Suprapubic skin (tissue), 4 donors: ENCODE results near the gene CTNNA3. TPM values are rescaled to one million over a fixed set of nuclear protein-coding genes. Genes with fewer than 3 reads are reported as not detected.

Source experiments
- DNase-seq, 2 donors: peaks; one replicate each; pipeline ENCODE4 v3.0.0-alpha.2; 2019; ENCODE audit warnings: low spot score in 2 of 2
- H3K27ac ChIP-seq: fragments of 200-600 bp; sonication (generic); one replicate; pipeline ENCODE4 v1.5.1; 2019
- H3K27me3 ChIP-seq: fragments of 200-600 bp; sonication (generic); one replicate; pipeline ENCODE4 v1.5.1; 2019
- H3K36me3 ChIP-seq: fragments of 200-600 bp; sonication (generic); one replicate; pipeline ENCODE4 v1.5.1; 2019
- H3K4me1 ChIP-seq: fragments of 200-600 bp; sonication (generic); one replicate; pipeline ENCODE4 v1.5.1; 2019
- H3K4me3 ChIP-seq: fragments of 200-600 bp; sonication (generic); one replicate; pipeline ENCODE4 v1.5.1; 2019; ENCODE audit warnings: mild to moderate bottlenecking
- H3K9me3 ChIP-seq: fragments of 200-600 bp; sonication (generic); one replicate; pipeline ENCODE4 v1.5.1; 2019
- CTCF ChIP-seq, 2 donors: fragments of 200-600 bp in 1 of 2; fragments of 450-650 bp in 1 of 2; sonication (generic) in 1 of 2; IDR thresholded peaks; one replicate each; pipeline ENCODE4 v1.5.1; 2016 to 2019; ENCODE audit warnings: antibody characterized with exemption in 2 of 2, mild to moderate bottlenecking in 1 of 2, moderate library complexity in 1 of 2
- EP300 ChIP-seq: sonication (generic); formaldehyde crosslinking; IDR thresholded peaks from one replicate; pipeline ENCODE4 v1.6.1; 2017; ENCODE audit warnings: antibody characterized with exemption
- POLR2A ChIP-seq, 2 donors: fragments of 450-650 bp; IDR thresholded peaks; one replicate each; pipeline ENCODE4 v1.6.1; 2017; ENCODE audit warnings: antibody characterized with exemption in 2 of 2, mild to moderate bottlenecking in 2 of 2, moderate library complexity in 2 of 2
- POLR2AphosphoS5 ChIP-seq, 3 donors: sonication (generic); formaldehyde crosslinking; IDR thresholded peaks; one replicate each; pipeline ENCODE4 v1.6.1; 2017; ENCODE audit warnings: antibody characterized with exemption in 3 of 3
- WGBS: methylation state at CpG from one replicate; pipeline ENCODE4 v1.1.5; 2018; 5-methylcytosine and 5-hydroxymethylcytosine counted together
- total RNA-seq, 4 donors: library from RNA; depleted of rRNA; stranded (reverse); fragments of >200 nt; gene quantifications; one replicate each; pipeline ENCODE4 v1.1.0, GENCODE V29; 2016

Gene CTNNA3
- total RNA-seq, 4 donors from 2014 or later = 0.08 to 0.29 (median 0.21) TPM

DNA sequence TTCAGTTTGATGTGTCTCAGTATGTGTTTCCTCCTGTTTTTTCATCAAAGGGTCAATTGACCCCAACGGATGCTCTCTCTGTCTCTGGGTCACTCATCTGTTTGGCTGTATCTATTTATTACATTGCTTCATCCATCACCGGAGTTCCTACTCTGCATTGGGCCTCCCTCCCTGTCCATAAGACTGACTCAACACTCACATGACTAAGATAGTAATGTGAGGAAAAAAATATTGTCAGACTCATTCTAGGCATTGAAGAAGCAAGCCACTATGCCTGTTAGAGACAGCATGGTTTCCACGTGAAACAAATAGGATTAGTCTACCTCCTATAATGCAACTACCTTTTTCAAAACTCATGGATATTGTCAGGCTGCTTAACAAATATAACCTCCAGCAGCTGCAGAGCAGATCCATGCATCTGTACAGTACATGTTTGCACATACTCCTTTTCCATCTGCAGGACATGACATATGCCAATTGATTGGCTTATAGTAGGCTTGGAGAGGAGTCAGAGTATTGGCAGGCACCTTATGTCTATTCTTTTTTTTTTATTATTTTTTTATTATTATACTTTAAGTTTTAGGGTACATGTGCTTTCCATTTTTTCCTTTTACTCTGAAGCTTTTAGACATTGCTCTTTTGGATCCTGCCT, 495.0 kb downstream of the CTNNA3 start:
- WGBS = 78% methylated on average over 3 of the region's 3 CpGs
- H3K27me3 ChIP-seq = no peaks in the 10 kb centered on the region
- no peaks in the 10 kb centered on the region for H3K9me3 ChIP-seq
- H3K36me3 ChIP-seq = no peaks in the 10 kb centered on the region
- no peak overlapping the region for H3K4me3 ChIP-seq
- DNase-seq = no peak
- H3K4me1 ChIP-seq = no peaks in the 10 kb centered on the region
- no peak overlapping the region for H3K27ac ChIP-seq
- no peak for TF ChIP-seq CTCF (IDR thresholded peaks at IDR 0.05)
- no peak for TF ChIP-seq POLR2AphosphoS5 (IDR thresholded peaks at IDR 0.05)
- TF ChIP-seq POLR2A (IDR thresholded peaks at IDR 0.05) = no peak
- TF ChIP-seq EP300 = no peak

DNA sequence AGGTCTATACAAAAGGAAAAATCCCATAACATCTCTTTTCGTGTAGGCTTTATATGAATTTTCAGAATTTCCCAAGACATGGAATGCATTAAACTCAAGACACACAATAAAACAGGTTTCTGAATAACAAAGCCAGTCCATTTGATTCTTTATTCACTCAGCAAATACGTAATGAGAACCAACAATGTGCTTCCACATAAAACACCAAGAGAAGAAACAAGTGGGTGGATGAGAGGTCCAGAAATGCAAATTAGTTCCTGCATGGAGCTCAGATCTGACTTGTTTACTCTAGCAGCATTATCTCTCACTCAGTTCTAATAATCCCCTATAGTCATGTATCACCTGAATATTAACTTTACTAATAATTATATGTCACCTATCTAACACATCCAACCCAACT, 520.6 kb downstream of the CTNNA3 start:
- H3K36me3 ChIP-seq = no peaks in the 10 kb centered on the region
- no peaks in the 10 kb centered on the region for H3K27me3 ChIP-seq
- no peak for DNase-seq
- H3K4me1 ChIP-seq = no peaks in the 10 kb centered on the region
- H3K9me3 ChIP-seq = no peaks in the 10 kb centered on the region
- no peak overlapping the region for H3K27ac ChIP-seq
- WGBS = 86% methylated on average over 2 of the region's 2 CpGs
- TF ChIP-seq POLR2A (IDR thresholded peaks at IDR 0.05) = no peak
- TF ChIP-seq CTCF (IDR thresholded peaks at IDR 0.05) = no peak
- no peak for TF ChIP-seq EP300
- no peak for TF ChIP-seq POLR2AphosphoS5 (IDR thresholded peaks at IDR 0.05)
- H3K4me3 ChIP-seq = no peak overlapping the region

GRCh38 chr10:67173787-67174186, 522.2 kb downstream of the CTNNA3 start:
- Histone ChIP-seq H3K4me3 (no peak overlapping the region), H3K27ac (no peak overlapping the region), H3K4me1 (no peaks in the 10 kb centered on the region), H3K9me3 (peaks cover 5% of the 10 kb centered on the region), H3K36me3 (no peaks in the 10 kb centered on the region), H3K27me3 (no peaks in the 10 kb centered on the region)
- no peak for DNase-seq
- TF ChIP-seq POLR2A (IDR thresholded peaks at IDR 0.05) = no peak
- TF ChIP-seq CTCF (IDR thresholded peaks at IDR 0.05) = no peak
- no peak for TF ChIP-seq POLR2AphosphoS5 (IDR thresholded peaks at IDR 0.05)
- no peak for TF ChIP-seq EP300

DNA sequence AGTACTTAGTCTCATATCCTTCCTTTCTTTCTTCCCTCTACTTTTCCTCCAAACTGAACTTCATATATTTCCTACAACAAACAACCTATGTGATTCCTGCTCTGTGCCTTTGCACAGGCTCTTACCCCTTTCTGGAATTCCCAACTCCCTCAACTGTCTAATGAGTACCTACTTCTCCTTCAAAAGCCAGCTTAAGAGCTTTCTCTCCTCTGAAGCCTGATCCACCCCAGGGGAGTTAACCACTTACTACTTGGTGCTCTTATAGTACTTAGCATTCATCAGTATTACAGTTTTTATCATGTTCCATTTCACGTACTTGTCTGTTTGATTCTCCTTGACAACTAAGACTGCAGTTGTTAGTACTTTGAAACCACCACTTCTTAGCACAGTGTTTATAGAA, 524.0 kb downstream of the CTNNA3 start:
- no peaks in the 10 kb centered on the region for H3K36me3 ChIP-seq
- WGBS = 91% methylated on average over 1 of the region's 1 CpG
- H3K27ac ChIP-seq = no peak overlapping the region
- no peak overlapping the region for H3K4me3 ChIP-seq
- TF ChIP-seq CTCF (IDR thresholded peaks at IDR 0.05) (no peak), POLR2A (IDR thresholded peaks at IDR 0.05) (no peak), EP300 (no peak), POLR2AphosphoS5 (IDR thresholded peaks at IDR 0.05) (no peak)
- H3K27me3 ChIP-seq = no peaks in the 10 kb centered on the region
- H3K9me3 ChIP-seq = peaks cover 5% of the 10 kb centered on the region
- no peak for DNase-seq
- no peaks in the 10 kb centered on the region for H3K4me1 ChIP-seq

DNA sequence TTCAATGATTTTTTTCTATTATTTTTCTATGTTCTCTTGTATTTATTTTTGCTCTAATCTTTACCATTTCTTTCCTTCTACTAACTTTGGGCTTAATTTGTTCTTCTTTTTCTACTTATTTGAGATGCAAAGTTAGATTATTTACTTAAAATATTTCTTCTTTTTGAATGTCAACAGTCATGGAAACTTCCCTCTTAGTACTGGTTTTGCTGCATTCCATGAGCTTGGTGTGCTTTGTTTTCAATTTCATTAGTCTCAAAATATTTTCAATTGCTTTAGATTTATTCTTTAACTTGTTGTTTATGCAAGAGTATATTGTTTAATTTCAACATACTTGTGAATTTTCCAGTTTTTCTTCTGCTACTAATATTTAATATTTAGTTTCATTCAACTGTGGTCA, 539.8 kb downstream of the CTNNA3 start:
- Histone ChIP-seq H3K36me3 (no peaks in the 10 kb centered on the region), H3K27me3 (no peaks in the 10 kb centered on the region), H3K9me3 (peaks cover 8% of the 10 kb centered on the region), H3K4me3 (no peak overlapping the region), H3K27ac (no peak overlapping the region), H3K4me1 (no peaks in the 10 kb centered on the region)
- DNase-seq = no peak
- TF ChIP-seq POLR2A (IDR thresholded peaks at IDR 0.05) (no peak), POLR2AphosphoS5 (IDR thresholded peaks at IDR 0.05) (no peak), EP300 (no peak)

DNA sequence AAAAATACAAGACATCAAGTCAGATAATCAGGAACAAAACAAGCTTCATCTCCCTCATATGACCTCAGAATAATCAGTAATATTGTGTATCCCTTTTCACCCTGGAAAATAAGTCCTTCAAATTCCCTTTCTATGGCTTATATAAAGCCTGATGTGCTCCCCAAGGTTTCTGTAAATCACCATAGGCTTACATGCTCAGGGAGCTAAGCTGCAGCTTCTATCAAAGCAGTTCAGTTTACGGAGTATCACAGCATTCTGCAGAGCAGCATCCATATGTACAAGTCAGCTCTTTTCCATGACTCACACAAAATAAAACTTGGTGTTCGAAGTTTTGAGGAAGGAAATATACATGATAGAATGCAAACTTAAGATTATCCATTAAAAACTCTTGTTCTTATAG, 544.5 kb downstream of the CTNNA3 start:
- H3K27me3 ChIP-seq = no peaks in the 10 kb centered on the region
- no peaks in the 10 kb centered on the region for H3K4me1 ChIP-seq
- no peaks in the 10 kb centered on the region for H3K36me3 ChIP-seq
- no peak for DNase-seq
- TF ChIP-seq POLR2AphosphoS5 (IDR thresholded peaks at IDR 0.05) (no peak), EP300 (no peak), POLR2A (IDR thresholded peaks at IDR 0.05) (no peak), CTCF (IDR thresholded peaks at IDR 0.05) (no peak)
- 73% methylated on average over 2 of the region's 2 CpGs for WGBS
- no peak overlapping the region for H3K27ac ChIP-seq
- H3K4me3 ChIP-seq = no peak overlapping the region
- no peaks in the 10 kb centered on the region for H3K9me3 ChIP-seq
